Measurements from ENCODE around the gene GSK3B.

The GSK3B gene

GRCh38 chr3:119809249-119810017 lies 284.8 kb downstream of the GSK3B start:
- H3K27me3 ChIP-seq (replicated peaks in 2 of 5; ENCODE audit: control insufficient read depth in 4 of 5, insufficient read depth in 5 of 5, low read length in 4 of 5) = no peaks in the 10 kb centered on the region
- ChIA-PET CTCF (interaction anchor here (1.0 to 2.1 kb wide), 3 partner anchors 10 to 331 kb away, joined by 3 to 11 read pairs (median 3); no protein-coding TSS in a partner anchor), POLR2A (no interaction called here)
- peaks cover 3 to 15% (median 11%) of the 10 kb centered on the region in 4 experiments for H3K4me1 ChIP-seq (ENCODE audit: control extremely low read depth in 1 of 4, control insufficient read depth in 4 of 4, insufficient read depth in 4 of 4, low read length in 3 of 4)
- H3K9me3 ChIP-seq (ENCODE audit: control extremely low read depth in 1 of 5, control insufficient read depth in 4 of 5, insufficient read depth in 2 of 5, low read depth in 1 of 5, low read length in 4 of 5) = no peaks in the 10 kb centered on the region
- H3K36me3 ChIP-seq (ENCODE audit: control insufficient read depth in 4 of 4, insufficient read depth in 4 of 4, low read length in 3 of 4) = no peaks in the 10 kb centered on the region
- peak overlapping the region; percentile 26 to 83 (median 64) for H3K4me3 ChIP-seq (ENCODE audit: control insufficient read depth in 1 of 7, extremely low read depth in 1 of 7, insufficient read depth in 4 of 7, low read depth in 2 of 7, low read length in 6 of 7)
- no peak overlapping the region for H3K27ac ChIP-seq (ENCODE audit: insufficient read depth in 1 of 2, low read depth in 1 of 2, low read length in 2 of 2, poor library complexity in 1 of 2, severe bottlenecking in 2 of 2)
- 48% methylated on average over 13 of the region's 31 CpGs for WGBS (ENCODE audit: insufficient coverage)
- DNase-seq = peak in 2 of 3 donors; percentile 18 to 31

- peaks cover 3 to 15% (median 11%) of the 10 kb centered on the region in 4 experiments for H3K4me1 ChIP-seq (ENCODE audit: control extremely low read depth in 1 of 4, control insufficient read depth in 4 of 4, insufficient read depth in 4 of 4, low read length in 3 of 4)
- POLR2A ChIA-PET = no interaction called here
- no peaks in the 10 kb centered on the region for H3K27me3 ChIP-seq (replicated peaks in 2 of 5; ENCODE audit: control insufficient read depth in 4 of 5, insufficient read depth in 5 of 5, low read length in 4 of 5)
- H3K36me3 ChIP-seq (ENCODE audit: control insufficient read depth in 4 of 4, insufficient read depth in 4 of 4, low read length in 3 of 4) = no peaks in the 10 kb centered on the region
- WGBS (ENCODE audit: insufficient coverage) = 97% methylated on average over 5 of the region's 6 CpGs
- no peak overlapping the region for H3K4me3 ChIP-seq (ENCODE audit: control insufficient read depth in 1 of 7, extremely low read depth in 1 of 7, insufficient read depth in 4 of 7, low read depth in 2 of 7, low read length in 6 of 7)
- no peak overlapping the region for H3K27ac ChIP-seq (ENCODE audit: insufficient read depth in 1 of 2, low read depth in 1 of 2, low read length in 2 of 2, poor library complexity in 1 of 2, severe bottlenecking in 2 of 2)
- DNase-seq = no peak
- CTCF ChIA-PET = interaction anchor here (2.1 kb wide), 1 partner anchor 10 kb away, joined by 11 read pairs; no protein-coding TSS in a partner anchor
- H3K9me3 ChIP-seq (ENCODE audit: control extremely low read depth in 1 of 5, control insufficient read depth in 4 of 5, insufficient read depth in 2 of 5, low read depth in 1 of 5, low read length in 4 of 5) = no peaks in the 10 kb centered on the region
These were observed 285.4 kb downstream of the GSK3B start for GRCh38 chr3:119808843-119809242.

- Histone ChIP-seq H3K4me1 (ENCODE audit: control extremely low read depth in 1 of 4, control insufficient read depth in 4 of 4, insufficient read depth in 4 of 4, low read length in 3 of 4) (peaks cover 3 to 15% (median 11%) of the 10 kb centered on the region in 4 experiments), H3K27me3 (replicated peaks in 2 of 5; ENCODE audit: control insufficient read depth in 4 of 5, insufficient read depth in 5 of 5, low read length in 4 of 5) (no peaks in the 10 kb centered on the region), H3K27ac (ENCODE audit: insufficient read depth in 1 of 2, low read depth in 1 of 2, low read length in 2 of 2, poor library complexity in 1 of 2, severe bottlenecking in 2 of 2) (no peak overlapping the region), H3K36me3 (ENCODE audit: control insufficient read depth in 4 of 4, insufficient read depth in 4 of 4, low read length in 3 of 4) (no peaks in the 10 kb centered on the region), H3K4me3 (ENCODE audit: control insufficient read depth in 1 of 7, extremely low read depth in 1 of 7, insufficient read depth in 4 of 7, low read depth in 2 of 7, low read length in 6 of 7) (no peak overlapping the region), H3K9me3 (ENCODE audit: control extremely low read depth in 1 of 5, control insufficient read depth in 4 of 5, insufficient read depth in 2 of 5, low read depth in 1 of 5, low read length in 4 of 5) (no peaks in the 10 kb centered on the region)
- CTCF ChIA-PET = interaction anchor here (2.1 kb wide), 1 partner anchor 11 kb away, joined by 11 read pairs; no protein-coding TSS in a partner anchor
- 90% methylated on average over 4 of the region's 4 CpGs for WGBS (ENCODE audit: insufficient coverage)
- no peak for DNase-seq
- POLR2A ChIA-PET = no interaction called here
These were observed 286.0 kb downstream of the GSK3B start for GRCh38 chr3:119808244-119808643.

- Histone ChIP-seq H3K9me3 (ENCODE audit: control extremely low read depth in 1 of 5, control insufficient read depth in 4 of 5, insufficient read depth in 2 of 5, low read depth in 1 of 5, low read length in 4 of 5) (no peaks in the 10 kb centered on the region), H3K27me3 (replicated peaks in 2 of 5; ENCODE audit: control insufficient read depth in 4 of 5, insufficient read depth in 5 of 5, low read length in 4 of 5) (peaks cover 0 to 3% (median 0%) of the 10 kb centered on the region in 5 experiments), H3K4me1 (ENCODE audit: control extremely low read depth in 1 of 4, control insufficient read depth in 4 of 4, insufficient read depth in 4 of 4, low read length in 3 of 4) (no peaks in the 10 kb centered on the region), H3K4me3 (ENCODE audit: control insufficient read depth in 1 of 7, extremely low read depth in 1 of 7, insufficient read depth in 4 of 7, low read depth in 2 of 7, low read length in 6 of 7) (no peak overlapping the region), H3K36me3 (ENCODE audit: control insufficient read depth in 4 of 4, insufficient read depth in 4 of 4, low read length in 3 of 4) (no peaks in the 10 kb centered on the region), H3K27ac (ENCODE audit: insufficient read depth in 1 of 2, low read depth in 1 of 2, low read length in 2 of 2, poor library complexity in 1 of 2, severe bottlenecking in 2 of 2) (no peak overlapping the region)
- WGBS (ENCODE audit: insufficient coverage) = 100% methylated on average over 3 of the region's 4 CpGs
- ChIA-PET POLR2A (no interaction called here), CTCF (interaction anchor here (0.9 kb wide), 1 partner anchor 16 kb away, joined by 3 read pairs; no protein-coding TSS in a partner anchor)
- DNase-seq = no peak
These were observed 293.4 kb downstream of the GSK3B start for GRCh38 chr3:119800844-119801243.

- H3K27me3 ChIP-seq (replicated peaks in 2 of 5; ENCODE audit: control insufficient read depth in 4 of 5, insufficient read depth in 5 of 5, low read length in 4 of 5) = peaks cover 0 to 3% (median 0%) of the 10 kb centered on the region in 5 experiments
- H3K9me3 ChIP-seq (ENCODE audit: control extremely low read depth in 1 of 5, control insufficient read depth in 4 of 5, insufficient read depth in 2 of 5, low read depth in 1 of 5, low read length in 4 of 5) = no peaks in the 10 kb centered on the region
- no CpG with 5 or more reads among the region's 2 CpGs for WGBS (ENCODE audit: insufficient coverage)
- H3K4me1 ChIP-seq (ENCODE audit: control extremely low read depth in 1 of 4, control insufficient read depth in 4 of 4, insufficient read depth in 4 of 4, low read length in 3 of 4) = no peaks in the 10 kb centered on the region
- no peak overlapping the region for H3K27ac ChIP-seq (ENCODE audit: insufficient read depth in 1 of 2, low read depth in 1 of 2, low read length in 2 of 2, poor library complexity in 1 of 2, severe bottlenecking in 2 of 2)
- H3K36me3 ChIP-seq (ENCODE audit: control insufficient read depth in 4 of 4, insufficient read depth in 4 of 4, low read length in 3 of 4) = no peaks in the 10 kb centered on the region
- ChIA-PET POLR2A (no interaction called here), CTCF (interaction anchor here (0.6 kb wide), 1 partner anchor 23 kb away, joined by 3 read pairs; no protein-coding TSS in a partner anchor)
- DNase-seq = no peak
- no peak overlapping the region for H3K4me3 ChIP-seq (ENCODE audit: control insufficient read depth in 1 of 7, extremely low read depth in 1 of 7, insufficient read depth in 4 of 7, low read depth in 2 of 7, low read length in 6 of 7)
These were observed 297.5 kb downstream of the GSK3B start for GRCh38 chr3:119796785-119797184.

- no peak for DNase-seq
- POLR2A ChIA-PET = no interaction called here
- no peak overlapping the region for H3K27ac ChIP-seq (ENCODE audit: insufficient read depth in 1 of 2, low read depth in 1 of 2, low read length in 2 of 2, poor library complexity in 1 of 2, severe bottlenecking in 2 of 2)
- H3K27me3 ChIP-seq (replicated peaks in 2 of 5; ENCODE audit: control insufficient read depth in 4 of 5, insufficient read depth in 5 of 5, low read length in 4 of 5) = peaks cover 0 to 3% (median 0%) of the 10 kb centered on the region in 5 experiments
- WGBS (ENCODE audit: insufficient coverage) = 88% methylated on average over 2 of the region's 2 CpGs
- no peaks in the 10 kb centered on the region for H3K4me1 ChIP-seq (ENCODE audit: control extremely low read depth in 1 of 4, control insufficient read depth in 4 of 4, insufficient read depth in 4 of 4, low read length in 3 of 4)
- no peaks in the 10 kb centered on the region for H3K36me3 ChIP-seq (ENCODE audit: control insufficient read depth in 4 of 4, insufficient read depth in 4 of 4, low read length in 3 of 4)
- CTCF ChIA-PET = interaction anchor here (0.6 kb wide), 1 partner anchor 22 kb away, joined by 3 read pairs; no protein-coding TSS in a partner anchor
- no peaks in the 10 kb centered on the region for H3K9me3 ChIP-seq (ENCODE audit: control extremely low read depth in 1 of 5, control insufficient read depth in 4 of 5, insufficient read depth in 2 of 5, low read depth in 1 of 5, low read length in 4 of 5)
- no peak overlapping the region for H3K4me3 ChIP-seq (ENCODE audit: control insufficient read depth in 1 of 7, extremely low read depth in 1 of 7, insufficient read depth in 4 of 7, low read depth in 2 of 7, low read length in 6 of 7)
These were observed 297.9 kb downstream of the GSK3B start for GRCh38 chr3:119796368-119796767.

GRCh38 chr3:119795849-119796248 lies 298.4 kb downstream of the GSK3B start:
- DNase-seq = no peak
- Histone ChIP-seq H3K9me3 (ENCODE audit: control extremely low read depth in 1 of 5, control insufficient read depth in 4 of 5, insufficient read depth in 2 of 5, low read depth in 1 of 5, low read length in 4 of 5) (no peaks in the 10 kb centered on the region), H3K4me3 (ENCODE audit: control insufficient read depth in 1 of 7, extremely low read depth in 1 of 7, insufficient read depth in 4 of 7, low read depth in 2 of 7, low read length in 6 of 7) (no peak overlapping the region), H3K27me3 (replicated peaks in 2 of 5; ENCODE audit: control insufficient read depth in 4 of 5, insufficient read depth in 5 of 5, low read length in 4 of 5) (peaks cover 0 to 3% (median 0%) of the 10 kb centered on the region in 5 experiments), H3K27ac (ENCODE audit: insufficient read depth in 1 of 2, low read depth in 1 of 2, low read length in 2 of 2, poor library complexity in 1 of 2, severe bottlenecking in 2 of 2) (no peak overlapping the region), H3K4me1 (ENCODE audit: control extremely low read depth in 1 of 4, control insufficient read depth in 4 of 4, insufficient read depth in 4 of 4, low read length in 3 of 4) (no peaks in the 10 kb centered on the region), H3K36me3 (ENCODE audit: control insufficient read depth in 4 of 4, insufficient read depth in 4 of 4, low read length in 3 of 4) (no peaks in the 10 kb centered on the region)
- POLR2A ChIA-PET = no interaction called here
- CTCF ChIA-PET = no interaction called here
- WGBS (ENCODE audit: insufficient coverage) = 95% methylated on average over 3 of the region's 3 CpGs
